Breast epithelium (tissue), 3 donors: ENCODE data around the gene ZBTB49.

Experiments
- CTCF ChIP-seq, 3 donors: fragments of 450-650 bp; IDR thresholded peaks; one replicate each; pipeline ENCODE4 v1.5.1; 2016 to 2017; ENCODE audit warnings: antibody characterized with exemption in 3 of 3, mild to moderate bottlenecking in 3 of 3, moderate library complexity in 3 of 3
- POLR2A ChIP-seq: fragments of 450-650 bp; IDR thresholded peaks from one replicate; pipeline ENCODE4 v1.6.1; 2016; ENCODE audit warnings: antibody characterized with exemption, mild to moderate bottlenecking, moderate library complexity
- POLR2AphosphoS5 ChIP-seq, 3 donors: sonication (generic); formaldehyde crosslinking; IDR thresholded peaks; one replicate each; pipeline ENCODE4 v1.6.1; 2017; ENCODE audit warnings: antibody characterized with exemption in 3 of 3

- TF ChIP-seq CTCF (IDR thresholded peaks at IDR 0.05), result no peak
- TF ChIP-seq POLR2A, result no peak
- no peak for TF ChIP-seq POLR2AphosphoS5 (IDR thresholded peaks at IDR 0.05)
Measured at GRCh38 chr4:4288098-4288497, 2.0 kb upstream of the ZBTB49 start.
